ENCODE data around the gene AIFM3.
"Not testable (repeated sequence)": the region's sequence is repeated elsewhere in the genome, so short reads cannot be mapped to it uniquely, and the experiment has no call there.

Gene AIFM3

GRCh38 chr22:20942203-20942902 is 24.7 kb upstream of the AIFM3 start:
- DNase-seq = not testable (repeated sequence)

GRCh38 chr22:20943104-20943933 is 23.7 kb upstream of the AIFM3 start:
- no peak for DNase-seq

DNA sequence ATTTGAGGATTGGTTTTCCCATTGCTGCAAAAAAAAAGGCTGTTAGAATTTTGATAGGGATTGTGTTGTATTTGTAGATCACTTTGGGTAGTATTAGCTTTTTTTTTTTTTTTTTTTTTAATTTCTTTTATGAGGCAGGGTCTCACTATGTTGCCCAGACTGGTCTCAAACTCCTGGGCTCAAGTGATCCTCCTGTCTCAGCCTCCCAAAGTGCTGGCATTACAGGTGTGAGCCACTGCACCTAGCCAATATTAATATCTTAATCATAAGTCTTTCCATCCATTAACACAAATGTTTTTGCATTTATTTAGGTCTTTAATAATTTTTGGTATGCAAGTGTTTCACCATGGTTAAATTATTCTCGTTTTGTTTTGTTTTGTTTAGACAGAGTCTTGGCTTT is 23.0 kb upstream of the AIFM3 start:
- no peak for DNase-seq

DNA sequence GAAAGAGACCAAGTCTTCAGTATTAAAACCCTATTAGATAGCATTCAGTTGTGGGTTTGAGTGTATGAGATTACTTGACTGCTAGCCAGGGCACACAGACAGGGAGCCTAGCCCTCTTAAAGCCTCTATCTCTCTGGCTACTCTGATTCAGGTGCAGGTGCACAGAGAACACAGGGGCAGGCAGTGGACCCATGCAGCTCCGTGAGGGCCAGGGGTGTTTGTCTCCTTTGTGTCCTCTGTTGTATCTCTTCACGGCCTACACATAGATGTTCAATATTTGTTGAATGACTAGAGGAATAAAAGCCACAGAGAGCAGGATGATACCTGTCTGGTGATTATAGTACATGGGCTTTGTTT is 21.5 kb upstream of the AIFM3 start:
- no peak for DNase-seq

GRCh38 chr22:20946080-20946986 is 20.7 kb upstream of the AIFM3 start:
- no peak for DNase-seq

DNA sequence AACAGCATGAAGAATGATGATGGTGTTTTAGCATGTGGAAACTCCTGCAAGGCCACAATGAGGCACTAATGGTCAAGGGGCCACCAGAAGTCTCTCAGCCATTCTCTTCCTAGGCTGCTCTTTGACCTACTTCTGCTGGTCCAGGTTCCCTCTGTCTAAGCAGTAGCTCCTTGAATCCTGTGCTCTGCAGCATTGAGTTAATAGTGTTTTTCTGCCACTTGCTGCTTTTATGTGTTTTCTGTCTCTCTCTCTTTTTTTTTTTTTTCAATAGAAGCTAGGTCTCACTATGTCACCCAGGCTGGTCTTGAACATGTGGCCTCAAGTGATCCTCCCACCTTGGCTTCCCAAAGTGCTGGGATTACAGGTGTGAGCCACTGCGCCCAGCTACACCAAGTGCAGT is 20.1 kb upstream of the AIFM3 start:
- DNase-seq = no peak

DNA sequence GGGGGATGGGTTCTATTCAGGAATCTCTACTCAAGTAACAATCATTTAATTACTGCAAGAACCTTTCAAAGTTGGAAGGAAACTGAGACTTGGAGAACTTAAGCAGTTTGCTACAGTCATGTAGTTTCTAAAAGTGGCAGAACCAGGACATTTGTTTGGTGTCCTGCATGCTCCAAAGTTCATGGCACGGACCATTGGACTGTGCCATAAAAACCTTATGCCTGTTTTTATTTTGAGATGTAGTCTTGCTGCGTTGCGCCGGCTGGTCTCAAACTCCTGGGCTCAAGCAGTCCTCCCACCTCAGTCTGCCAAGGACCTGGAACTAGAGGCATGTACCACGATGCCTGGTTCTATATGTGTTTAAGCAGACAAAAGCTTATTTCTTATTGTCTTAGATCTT is 18.6 kb upstream of the AIFM3 start:
- no peak for DNase-seq

DNA sequence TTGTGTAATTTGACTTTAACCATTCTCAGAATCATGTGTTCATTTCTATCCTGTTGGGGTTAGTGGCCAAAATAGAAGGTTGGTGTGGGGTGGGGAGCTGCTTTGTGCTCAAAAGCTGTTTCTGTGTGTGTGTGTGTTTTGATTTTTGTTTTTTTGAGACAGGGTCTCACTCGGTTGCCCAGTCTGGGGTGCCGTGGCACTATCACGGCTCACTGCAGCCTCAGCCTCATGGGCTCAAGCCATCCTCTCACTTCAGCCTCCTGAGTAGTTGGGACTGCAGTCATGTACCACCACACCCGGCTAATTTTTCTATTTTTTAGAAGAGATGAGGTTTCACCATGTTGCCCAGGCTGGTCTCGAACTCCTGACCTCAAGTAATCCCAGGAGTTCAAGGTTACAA is 18.1 kb upstream of the AIFM3 start:
- no peak for DNase-seq

- no peak for DNase-seq
Measured at GRCh38 chr22:20949698-20950183, 17.3 kb upstream of the AIFM3 start.

- no peak for DNase-seq
Measured at GRCh38 chr22:20951151-20951931, 15.7 kb upstream of the AIFM3 start.

DNA sequence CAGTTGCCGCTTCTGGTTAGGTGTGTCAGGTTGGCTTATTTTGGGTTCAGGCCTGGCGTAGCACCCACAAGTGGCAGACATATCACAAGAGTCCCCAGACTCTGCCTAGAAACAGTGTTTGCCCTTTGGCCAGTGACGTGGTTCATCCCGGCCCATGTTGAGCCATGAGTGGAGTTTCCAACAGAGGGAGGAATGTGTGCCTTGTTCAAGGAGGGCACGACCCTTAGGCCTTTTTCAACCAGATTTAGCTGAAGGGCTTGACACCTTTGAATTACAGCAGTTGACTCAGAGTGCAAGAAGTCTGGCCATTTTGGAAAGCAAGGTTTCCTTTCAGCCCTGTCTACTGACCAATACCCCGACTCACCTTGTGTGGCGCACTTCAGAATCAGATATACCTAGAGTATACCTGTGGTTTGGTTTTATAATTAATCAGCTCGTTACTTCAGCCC is 15.1 kb upstream of the AIFM3 start:
- DNase-seq = no peak

DNA sequence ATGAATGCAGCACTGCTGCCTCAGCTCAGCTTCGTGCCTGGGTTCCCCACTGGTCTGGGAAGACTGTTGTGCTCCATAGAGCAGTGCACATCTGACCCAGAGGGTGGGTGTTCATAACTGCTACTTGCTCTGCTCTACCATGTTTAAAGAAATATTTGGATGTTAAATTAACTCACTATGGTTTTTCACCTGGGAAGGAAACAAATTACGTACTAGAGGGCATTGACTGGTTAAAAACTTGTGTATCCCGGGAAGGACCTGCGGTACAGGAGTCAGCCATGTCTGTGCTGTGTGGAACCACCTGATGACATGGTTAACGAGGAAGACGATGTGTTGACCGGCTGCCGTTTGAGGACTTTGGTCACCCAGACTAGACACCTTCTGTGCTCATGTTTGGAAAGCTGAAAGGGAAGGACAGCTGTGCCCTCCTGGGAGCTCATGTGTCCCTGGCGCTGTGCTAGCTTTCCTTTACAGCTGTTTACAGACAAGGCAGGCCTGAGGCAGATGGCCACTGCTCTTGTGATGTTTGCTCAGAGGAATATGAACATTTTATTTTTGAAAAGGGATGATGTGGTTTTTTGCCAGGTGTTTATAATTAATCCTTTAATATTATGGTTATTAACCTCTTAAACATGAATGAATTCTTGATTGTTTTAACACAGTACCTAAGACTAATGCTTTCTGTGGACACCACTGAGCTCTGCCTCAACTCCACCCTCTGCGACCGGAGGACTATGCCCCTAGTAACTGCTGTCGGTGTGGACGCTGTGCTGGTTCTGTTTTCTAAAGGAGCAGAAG is 14.3 kb upstream of the AIFM3 start:
- DNase-seq = no peak

- no peak for DNase-seq
Measured at GRCh38 chr22:20953342-20953608, 13.8 kb upstream of the AIFM3 start.

DNA sequence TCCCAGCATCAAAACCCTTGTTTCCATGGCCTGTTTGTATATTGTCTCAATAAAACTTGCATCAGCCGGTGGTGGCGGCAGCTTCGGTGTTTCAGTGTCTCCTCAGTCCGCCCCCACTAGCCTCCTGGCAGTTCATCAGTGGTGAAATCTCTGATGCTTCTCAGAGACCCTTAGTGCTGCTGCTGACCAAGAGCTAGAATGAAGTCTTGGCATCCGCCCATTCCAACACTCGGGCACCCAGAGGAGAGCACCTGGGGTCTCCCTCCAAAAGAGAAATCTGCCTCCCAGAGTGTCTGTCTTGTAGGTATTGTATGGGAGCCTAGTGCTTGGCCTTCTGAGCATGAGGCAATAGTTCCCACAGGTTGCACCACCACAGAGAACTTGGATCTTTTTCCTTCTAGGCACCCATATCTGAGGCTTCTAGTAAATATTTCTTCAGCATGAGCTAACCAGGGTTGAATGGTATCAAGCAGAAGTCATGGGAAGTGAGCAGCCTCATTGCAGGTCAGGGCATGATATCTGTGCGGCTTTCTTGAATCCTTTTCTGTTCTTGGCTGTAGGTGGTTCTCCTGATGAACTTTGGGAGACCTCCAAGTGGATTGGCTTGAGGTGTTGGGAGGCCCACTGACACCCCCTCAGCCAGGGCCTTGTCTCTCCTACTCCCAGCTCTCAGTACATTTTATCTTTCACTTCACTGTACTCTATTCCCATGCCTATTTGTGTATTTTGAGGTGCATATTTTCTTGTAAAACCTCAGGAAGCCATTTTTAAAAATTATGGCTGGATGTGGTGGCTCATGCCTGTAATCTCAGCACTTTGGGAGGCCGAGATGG is 13.2 kb upstream of the AIFM3 start:
- DNase-seq = no peak

DNA sequence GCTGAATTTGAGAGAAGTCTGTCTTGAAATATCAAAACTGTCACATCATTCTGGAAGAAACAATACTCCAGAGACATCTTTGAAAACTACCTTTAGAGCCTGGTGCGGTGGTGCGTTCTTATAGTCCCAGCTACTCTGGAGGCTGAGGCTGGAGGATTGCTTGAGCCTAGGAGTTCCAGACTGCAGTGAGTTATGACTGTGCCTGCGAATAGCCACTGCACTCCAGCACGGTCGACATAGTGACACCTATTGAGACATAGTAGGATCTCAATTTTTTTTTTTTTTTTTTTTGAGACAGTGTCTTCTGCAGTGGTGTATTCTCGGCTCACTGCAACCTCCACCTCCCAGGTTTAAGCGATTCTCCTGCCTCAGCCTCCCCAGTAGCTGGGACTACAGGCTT is 11.5 kb upstream of the AIFM3 start:
- DNase-seq = no peak

- no peak for DNase-seq
Measured at GRCh38 chr22:20956258-20957101, 10.6 kb upstream of the AIFM3 start.

GRCh38 chr22:20957102-20957682 is 9.9 kb upstream of the AIFM3 start:
- DNase-seq = no peak

- no peak for DNase-seq
Measured at GRCh38 chr22:20957683-20958431, 9.2 kb upstream of the AIFM3 start.
